OCI-LY3 (cell line): Measurements from ENCODE around the gene INTS12.

Experiments used
- EZH2phosphoT487 ChIP-seq: fragments of 200-600 bp; shearing (Covaris generic); IDR thresholded peaks from 2 replicates; pipeline ENCODE4 v1.6.1; 2018; ENCODE audit warnings: antibody characterized with exemption, mixed run types, low read depth
- TF ChIP-seq, protein P1 (sequence below): fragments of 200-600, 300-600 bp; sonication (generic); IDR thresholded peaks from 2 replicates; pipeline ENCODE4 v1.5.1; 2014; ENCODE audit warnings: antibody characterized with exemption, low read length, low read depth

DNA sequence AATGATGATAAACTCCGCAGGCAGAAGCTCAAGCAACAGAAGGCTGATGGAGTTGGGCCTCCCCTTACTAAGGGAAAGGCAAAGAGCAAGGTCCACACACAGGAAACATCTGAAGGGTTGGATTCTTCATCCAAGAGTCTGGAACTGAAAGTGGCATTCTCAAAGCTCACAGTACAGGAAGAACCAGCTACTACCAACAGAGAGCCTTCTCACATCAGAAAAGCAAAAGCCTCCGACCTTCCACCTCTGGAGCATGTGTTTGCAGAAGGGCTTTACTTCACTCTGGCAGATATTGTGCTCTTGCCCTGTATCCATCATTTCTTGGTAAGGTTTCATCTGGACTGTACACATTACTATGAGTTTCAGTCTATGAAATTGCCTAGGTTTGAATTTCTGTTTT lies 10.7 kb upstream of the INTS12 start:
- TF ChIP-seq, protein P1, sequence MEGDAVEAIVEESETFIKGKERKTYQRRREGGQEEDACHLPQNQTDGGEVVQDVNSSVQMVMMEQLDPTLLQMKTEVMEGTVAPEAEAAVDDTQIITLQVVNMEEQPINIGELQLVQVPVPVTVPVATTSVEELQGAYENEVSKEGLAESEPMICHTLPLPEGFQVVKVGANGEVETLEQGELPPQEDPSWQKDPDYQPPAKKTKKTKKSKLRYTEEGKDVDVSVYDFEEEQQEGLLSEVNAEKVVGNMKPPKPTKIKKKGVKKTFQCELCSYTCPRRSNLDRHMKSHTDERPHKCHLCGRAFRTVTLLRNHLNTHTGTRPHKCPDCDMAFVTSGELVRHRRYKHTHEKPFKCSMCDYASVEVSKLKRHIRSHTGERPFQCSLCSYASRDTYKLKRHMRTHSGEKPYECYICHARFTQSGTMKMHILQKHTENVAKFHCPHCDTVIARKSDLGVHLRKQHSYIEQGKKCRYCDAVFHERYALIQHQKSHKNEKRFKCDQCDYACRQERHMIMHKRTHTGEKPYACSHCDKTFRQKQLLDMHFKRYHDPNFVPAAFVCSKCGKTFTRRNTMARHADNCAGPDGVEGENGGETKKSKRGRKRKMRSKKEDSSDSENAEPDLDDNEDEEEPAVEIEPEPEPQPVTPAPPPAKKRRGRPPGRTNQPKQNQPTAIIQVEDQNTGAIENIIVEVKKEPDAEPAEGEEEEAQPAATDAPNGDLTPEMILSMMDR = no peak
- TF ChIP-seq EZH2phosphoT487 = no peak
